Measurements from ENCODE around the gene KRTCAP2.

DNA sequence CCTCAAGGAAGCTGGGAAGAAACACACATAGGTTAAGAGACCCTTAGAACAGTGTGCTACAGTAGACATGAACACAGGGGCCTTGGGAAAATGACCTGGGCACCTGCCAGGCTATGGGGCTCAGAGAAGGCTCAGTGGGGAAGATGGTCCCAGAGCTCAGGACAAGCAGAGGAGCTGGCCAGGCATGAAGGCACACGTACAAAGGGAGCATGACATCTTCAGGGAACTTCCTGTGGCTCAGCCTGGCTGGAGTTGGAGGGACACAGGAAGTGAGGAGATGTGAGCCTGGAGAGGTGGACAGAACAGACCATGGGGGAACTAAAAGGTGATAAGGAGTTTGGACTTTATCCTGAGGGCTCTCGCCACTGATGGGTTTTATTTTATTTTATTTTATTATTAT lies 41.2 kb downstream of the KRTCAP2 start:
- TF ChIP-seq POLR2A (IDR thresholded peaks at IDR 0.05) (no peak), CTCF (IDR thresholded peaks at IDR 0.05) (no peak)
